Measurements from ENCODE around the gene OSTN.
"Not testable (repeated sequence)": the region's sequence is repeated elsewhere in the genome, so short reads cannot be mapped to it uniquely, and the experiment has no call there.

Gene OSTN

GRCh38 chr3:191246034-191246433 is 47.0 kb downstream of the OSTN start:
- H3K9me3 ChIP-seq (ENCODE audit: control insufficient read depth, insufficient read depth, low read length); H3K27ac ChIP-seq (ENCODE audit: low read length); H3K36me3 ChIP-seq (ENCODE audit: control insufficient read depth, insufficient read depth, low read length); H3K4me3 ChIP-seq (ENCODE audit: low read length); DNase-seq (ENCODE audit: low read depth, low spot score); H3K4me1 ChIP-seq (ENCODE audit: control insufficient read depth, insufficient read depth, low read length); H3K27me3 ChIP-seq (ENCODE audit: control insufficient read depth, insufficient read depth, low read length): not testable (repeated sequence)
- no CpG with 5 or more reads among the region's 5 CpGs for WGBS (ENCODE audit: insufficient coverage, insufficient read length)

GRCh38 chr3:191246630-191247029 is 47.6 kb downstream of the OSTN start:
- Histone ChIP-seq H3K36me3 (ENCODE audit: control insufficient read depth, insufficient read depth, low read length) (no peaks in the 10 kb centered on the region), H3K27me3 (ENCODE audit: control insufficient read depth, insufficient read depth, low read length) (no peaks in the 10 kb centered on the region), H3K4me3 (ENCODE audit: low read length) (no peak overlapping the region), H3K4me1 (ENCODE audit: control insufficient read depth, insufficient read depth, low read length) (no peaks in the 10 kb centered on the region), H3K27ac (ENCODE audit: low read length) (no peak overlapping the region), H3K9me3 (ENCODE audit: control insufficient read depth, insufficient read depth, low read length) (no peaks in the 10 kb centered on the region)
- DNase-seq (ENCODE audit: low read depth, low spot score) = no peak
- WGBS (ENCODE audit: insufficient coverage, insufficient read length) = no CpG with 5 or more reads among the region's 1 CpG

GRCh38 chr3:191253089-191253799 is 54.2 kb downstream of the OSTN start:
- Histone ChIP-seq H3K27me3 (ENCODE audit: control insufficient read depth, insufficient read depth, low read length) (no peaks in the 10 kb centered on the region), H3K9me3 (ENCODE audit: control insufficient read depth, insufficient read depth, low read length) (no peaks in the 10 kb centered on the region), H3K36me3 (ENCODE audit: control insufficient read depth, insufficient read depth, low read length) (no peaks in the 10 kb centered on the region), H3K4me1 (ENCODE audit: control insufficient read depth, insufficient read depth, low read length) (peaks cover 6% of the 10 kb centered on the region; the same call in 1 of the 2 replicates), H3K27ac (ENCODE audit: low read length) (no peak overlapping the region), H3K4me3 (ENCODE audit: low read length) (no peak overlapping the region)
- DNase-seq (ENCODE audit: low read depth, low spot score) = no peak
- no CpG with 5 or more reads among the region's 6 CpGs for WGBS (ENCODE audit: insufficient coverage, insufficient read length)

- no peaks in the 10 kb centered on the region for H3K27me3 ChIP-seq (ENCODE audit: control insufficient read depth, insufficient read depth, low read length)
- no peak overlapping the region for H3K27ac ChIP-seq (ENCODE audit: low read length)
- WGBS (ENCODE audit: insufficient coverage, insufficient read length) = no CpG with 5 or more reads among the region's 3 CpGs
- no peak overlapping the region for H3K4me3 ChIP-seq (ENCODE audit: low read length)
- no peaks in the 10 kb centered on the region for H3K9me3 ChIP-seq (ENCODE audit: control insufficient read depth, insufficient read depth, low read length)
- no peak for DNase-seq (ENCODE audit: low read depth, low spot score)
- no peaks in the 10 kb centered on the region for H3K36me3 ChIP-seq (ENCODE audit: control insufficient read depth, insufficient read depth, low read length)
- peaks cover 10% of the 10 kb centered on the region for H3K4me1 ChIP-seq (ENCODE audit: control insufficient read depth, insufficient read depth, low read length)
These were observed 55.2 kb downstream of the OSTN start for GRCh38 chr3:191254098-191254873.

GRCh38 chr3:191255156-191255555 is 56.1 kb downstream of the OSTN start:
- H3K9me3 ChIP-seq (ENCODE audit: control insufficient read depth, insufficient read depth, low read length) = no peaks in the 10 kb centered on the region
- peaks cover 10% of the 10 kb centered on the region for H3K4me1 ChIP-seq (ENCODE audit: control insufficient read depth, insufficient read depth, low read length)
- no peak for DNase-seq (ENCODE audit: low read depth, low spot score)
- no peaks in the 10 kb centered on the region for H3K36me3 ChIP-seq (ENCODE audit: control insufficient read depth, insufficient read depth, low read length)
- H3K27ac ChIP-seq (ENCODE audit: low read length) = no peak overlapping the region
- no peaks in the 10 kb centered on the region for H3K27me3 ChIP-seq (ENCODE audit: control insufficient read depth, insufficient read depth, low read length)
- no CpG with 5 or more reads among the region's 5 CpGs for WGBS (ENCODE audit: insufficient coverage, insufficient read length)
- H3K4me3 ChIP-seq (ENCODE audit: low read length) = no peak overlapping the region

GRCh38 chr3:191256405-191256804 is 57.4 kb downstream of the OSTN start:
- no peak overlapping the region for H3K27ac ChIP-seq (ENCODE audit: low read length)
- DNase-seq (ENCODE audit: low read depth, low spot score) = no peak
- H3K4me3 ChIP-seq (ENCODE audit: low read length) = no peak overlapping the region
- H3K4me1 ChIP-seq (ENCODE audit: control insufficient read depth, insufficient read depth, low read length) = peaks cover 13% of the 10 kb centered on the region
- H3K36me3 ChIP-seq (ENCODE audit: control insufficient read depth, insufficient read depth, low read length) = no peaks in the 10 kb centered on the region
- no peaks in the 10 kb centered on the region for H3K9me3 ChIP-seq (ENCODE audit: control insufficient read depth, insufficient read depth, low read length)
- no peaks in the 10 kb centered on the region for H3K27me3 ChIP-seq (ENCODE audit: control insufficient read depth, insufficient read depth, low read length)

- H3K4me3 ChIP-seq (ENCODE audit: low read length) = no peak overlapping the region
- no CpG with 5 or more reads among the region's 2 CpGs for WGBS (ENCODE audit: insufficient coverage, insufficient read length)
- no peaks in the 10 kb centered on the region for H3K36me3 ChIP-seq (ENCODE audit: control insufficient read depth, insufficient read depth, low read length)
- DNase-seq (ENCODE audit: low read depth, low spot score) = no peak
- no peak overlapping the region for H3K27ac ChIP-seq (ENCODE audit: low read length)
- no peaks in the 10 kb centered on the region for H3K27me3 ChIP-seq (ENCODE audit: control insufficient read depth, insufficient read depth, low read length)
- peaks cover 13% of the 10 kb centered on the region for H3K4me1 ChIP-seq (ENCODE audit: control insufficient read depth, insufficient read depth, low read length)
- no peaks in the 10 kb centered on the region for H3K9me3 ChIP-seq (ENCODE audit: control insufficient read depth, insufficient read depth, low read length)
These were observed 58.2 kb downstream of the OSTN start for GRCh38 chr3:191257286-191257685.

- WGBS (ENCODE audit: insufficient coverage, insufficient read length) = no CpG with 5 or more reads among the region's 1 CpG
- DNase-seq (ENCODE audit: low read depth, low spot score) = no peak
- Histone ChIP-seq H3K9me3 (ENCODE audit: control insufficient read depth, insufficient read depth, low read length) (no peaks in the 10 kb centered on the region), H3K4me1 (ENCODE audit: control insufficient read depth, insufficient read depth, low read length) (peaks cover 13% of the 10 kb centered on the region), H3K4me3 (ENCODE audit: low read length) (no peak overlapping the region), H3K27ac (ENCODE audit: low read length) (no peak overlapping the region), H3K36me3 (ENCODE audit: control insufficient read depth, insufficient read depth, low read length) (no peaks in the 10 kb centered on the region), H3K27me3 (ENCODE audit: control insufficient read depth, insufficient read depth, low read length) (no peaks in the 10 kb centered on the region)
These were observed 60.4 kb downstream of the OSTN start for GRCh38 chr3:191259486-191259885.

GRCh38 chr3:191260431-191261303 is 61.6 kb downstream of the OSTN start:
- no peak overlapping the region for H3K27ac ChIP-seq (ENCODE audit: low read length)
- H3K4me3 ChIP-seq (ENCODE audit: low read length) = no peak overlapping the region
- no peak for DNase-seq (ENCODE audit: low read depth, low spot score)
- no peaks in the 10 kb centered on the region for H3K9me3 ChIP-seq (ENCODE audit: control insufficient read depth, insufficient read depth, low read length)
- no peaks in the 10 kb centered on the region for H3K27me3 ChIP-seq (ENCODE audit: control insufficient read depth, insufficient read depth, low read length)
- no peaks in the 10 kb centered on the region for H3K36me3 ChIP-seq (ENCODE audit: control insufficient read depth, insufficient read depth, low read length)
- H3K4me1 ChIP-seq (ENCODE audit: control insufficient read depth, insufficient read depth, low read length) = peaks cover 10% of the 10 kb centered on the region
- WGBS (ENCODE audit: insufficient coverage, insufficient read length) = no CpG with 5 or more reads among the region's 11 CpGs

- no peak overlapping the region for H3K27ac ChIP-seq (ENCODE audit: low read length)
These were observed 62.2 kb downstream of the OSTN start for GRCh38 chr3:191261304-191261638.

More at GRCh38 chr3:191261304-191261638, 62.2 kb downstream of the OSTN start:
- no peak overlapping the region for H3K4me3 ChIP-seq (ENCODE audit: low read length)
- H3K9me3 ChIP-seq (ENCODE audit: control insufficient read depth, insufficient read depth, low read length) = no peaks in the 10 kb centered on the region
- no peaks in the 10 kb centered on the region for H3K36me3 ChIP-seq (ENCODE audit: control insufficient read depth, insufficient read depth, low read length)
- no peaks in the 10 kb centered on the region for H3K27me3 ChIP-seq (ENCODE audit: control insufficient read depth, insufficient read depth, low read length)
- H3K4me1 ChIP-seq (ENCODE audit: control insufficient read depth, insufficient read depth, low read length) = peaks cover 10% of the 10 kb centered on the region
- no peak for DNase-seq (ENCODE audit: low read depth, low spot score)
